ENCODE results near the gene STARD13. TPM values are rescaled to one million over a fixed set of nuclear protein-coding genes. Genes with fewer than 3 reads are reported as not detected.

Gene STARD13
- total RNA-seq, 1 experiment from 2014 or later: 26.6 TPM

DNA sequence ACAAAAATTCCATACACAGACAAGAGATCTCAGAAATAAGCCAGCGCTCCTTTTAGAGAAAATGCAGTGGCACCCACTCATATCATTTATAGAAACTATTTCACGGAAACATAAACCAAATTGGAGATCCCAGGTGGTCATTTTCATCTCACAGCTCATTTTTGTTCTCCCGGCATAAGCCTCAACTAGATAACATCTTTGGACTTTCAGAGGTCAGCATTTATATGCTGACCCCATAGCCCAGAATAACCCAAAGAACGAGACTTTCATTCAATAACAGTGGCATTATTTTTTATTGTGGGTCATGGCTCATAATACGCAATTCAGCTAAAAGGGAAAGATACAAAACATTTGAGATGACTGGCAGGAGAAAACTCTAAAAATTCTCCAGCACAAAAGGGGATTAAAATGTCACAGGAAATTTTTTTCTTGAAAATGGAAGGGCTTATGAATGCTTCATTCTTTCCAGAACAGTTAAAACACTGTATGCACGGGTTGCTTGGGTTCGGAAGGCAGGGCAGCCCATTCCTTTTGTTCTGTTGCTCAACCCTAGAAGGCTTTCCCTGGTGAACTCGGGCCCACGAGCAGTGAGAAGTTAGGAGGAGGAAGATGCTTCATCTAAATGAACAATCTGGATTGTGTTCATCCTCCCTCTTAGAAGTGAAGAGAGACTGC, 24.0 kb downstream of the STARD13 start:
- ChIA-PET POLR2A (ENCODE audit: unreplicated experiment) (no interaction called here), CTCF (interaction anchor here (0.5 kb wide), 1 partner anchor 237 kb away, joined by 3 read pairs; no protein-coding TSS in a partner anchor)
- no peaks in the 10 kb centered on the region for H4K20me1 ChIP-seq (ENCODE audit: low read length)
- H3K4me2 ChIP-seq (ENCODE audit: low read length): peak overlapping the region; percentile 38
- TF ChIP-seq EZH2phosphoT487 (IDR thresholded peaks at IDR 0.05; ENCODE audit: borderline replicate concordance, low read length) (no peak), EZH2 (IDR thresholded peaks at IDR 0.05; ENCODE audit: low read length, unreplicated experiment) (no peak), CTCF (conservative IDR thresholded peaks at IDR 0.05; ENCODE audit: low read depth, low read length) (no peak)
- peaks cover 52% of the 10 kb centered on the region for H3K4me1 ChIP-seq (ENCODE audit: insufficient read depth, low read length)
- no peak for DNase-seq
- H3K27ac ChIP-seq (ENCODE audit: low read length): peak overlapping the region; percentile 52
- no peak for ATAC-seq
- H3K9me2 ChIP-seq (replicated peaks; ENCODE audit: low read length): no peaks in the 10 kb centered on the region
- H2AFZ ChIP-seq (ENCODE audit: low read length): no peak overlapping the region
- no peaks in the 10 kb centered on the region for H3K9me3 ChIP-seq (ENCODE audit: low read length)
- no peaks in the 10 kb centered on the region for H3K27me3 ChIP-seq (ENCODE audit: low read length)
- H3K9ac ChIP-seq (ENCODE audit: low read length): no peak overlapping the region
- BruUV-seq (replicated peaks): no TSS peak
- H3K4me3 ChIP-seq (ENCODE audit: low read length): no peak overlapping the region
- intact Hi-C loops (cut with micrococcal nuclease): no loop called here
- no peaks in the 10 kb centered on the region for H3F3A ChIP-seq (ENCODE audit: low read length, unreplicated experiment)
- H3K79me2 ChIP-seq (ENCODE audit: low read length): peaks cover 93% of the 10 kb centered on the region
- H3K36me3 ChIP-seq (ENCODE audit: low read depth, low read length): no peaks in the 10 kb centered on the region

- intact Hi-C loops (cut with micrococcal nuclease): no loop called here
- no peaks in the 10 kb centered on the region for H3K36me3 ChIP-seq (ENCODE audit: low read depth, low read length)
- POLR2A ChIA-PET (ENCODE audit: unreplicated experiment): no interaction called here
- H3F3A ChIP-seq (ENCODE audit: low read length, unreplicated experiment): no peaks in the 10 kb centered on the region
- no peak overlapping the region for H3K4me2 ChIP-seq (ENCODE audit: low read length)
- DNase-seq (no peak), ATAC-seq (no peak)
- H3K27me3 ChIP-seq (ENCODE audit: low read length): no peaks in the 10 kb centered on the region
- CTCF ChIA-PET: no interaction called here
- H3K27ac ChIP-seq (ENCODE audit: low read length): no peak overlapping the region
- TF ChIP-seq EZH2 (IDR thresholded peaks at IDR 0.05; ENCODE audit: low read length, unreplicated experiment): no peak
- H3K4me1 ChIP-seq (ENCODE audit: insufficient read depth, low read length): peaks cover 43% of the 10 kb centered on the region
- no peaks in the 10 kb centered on the region for H4K20me1 ChIP-seq (ENCODE audit: low read length)
- H2AFZ ChIP-seq (ENCODE audit: low read length): no peak overlapping the region
- H3K79me2 ChIP-seq (ENCODE audit: low read length): peaks cover 93% of the 10 kb centered on the region
- no peaks in the 10 kb centered on the region for H3K9me3 ChIP-seq (ENCODE audit: low read length)
- no TSS peak for BruUV-seq (replicated peaks)
- no peaks in the 10 kb centered on the region for H3K9me2 ChIP-seq (replicated peaks; ENCODE audit: low read length)
- no peak overlapping the region for H3K9ac ChIP-seq (ENCODE audit: low read length)
- H3K4me3 ChIP-seq (ENCODE audit: low read length): no peak overlapping the region
These were observed 25.1 kb downstream of the STARD13 start for GRCh38 chr13:33260168-33261098.

- Histone ChIP-seq H3K4me2 (ENCODE audit: low read length) (no peak overlapping the region), H3K36me3 (ENCODE audit: low read depth, low read length) (no peaks in the 10 kb centered on the region), H3K9me3 (ENCODE audit: low read length) (no peaks in the 10 kb centered on the region), H3K27me3 (ENCODE audit: low read length) (no peaks in the 10 kb centered on the region), H3K4me1 (ENCODE audit: insufficient read depth, low read length) (peaks cover 32% of the 10 kb centered on the region), H3K27ac (ENCODE audit: low read length) (no peak overlapping the region), H3K4me3 (ENCODE audit: low read length) (no peak overlapping the region), H3K79me2 (ENCODE audit: low read length) (peaks cover 93% of the 10 kb centered on the region), H3F3A (ENCODE audit: low read length, unreplicated experiment) (no peaks in the 10 kb centered on the region), H3K9ac (ENCODE audit: low read length) (no peak overlapping the region), H3K9me2 (replicated peaks; ENCODE audit: low read length) (no peaks in the 10 kb centered on the region), H4K20me1 (ENCODE audit: low read length) (no peaks in the 10 kb centered on the region), H2AFZ (ENCODE audit: low read length) (no peak overlapping the region)
- no peak for TF ChIP-seq EZH2phosphoT487 (IDR thresholded peaks at IDR 0.05; ENCODE audit: borderline replicate concordance, low read length)
- no peak for TF ChIP-seq EZH2 (IDR thresholded peaks at IDR 0.05; ENCODE audit: low read length, unreplicated experiment)
- TF ChIP-seq CTCF (conservative IDR thresholded peaks at IDR 0.05; ENCODE audit: low read depth, low read length): no peak
- DNase-seq (no peak), ATAC-seq (no peak)
- intact Hi-C loops (cut with micrococcal nuclease): no loop called here
- POLR2A ChIA-PET (ENCODE audit: unreplicated experiment): no interaction called here
- BruUV-seq (replicated peaks): no TSS peak
- CTCF ChIA-PET: no interaction called here
These were observed 26.3 kb downstream of the STARD13 start for GRCh38 chr13:33259296-33259695.
